ENCODE measurements around the gene BGLAP. TPM values are rescaled to one million over a fixed set of nuclear protein-coding genes. Genes with fewer than 3 reads are reported as not detected.

Gene BGLAP
- polyA plus RNA-seq, 1 donor (not counting 4 experiments of a cell fraction or from before 2014, with no cell fraction given): 0.12 TPM

GRCh38 chr1:156233426-156234127 is 8.4 kb upstream of the BGLAP start:
- Histone ChIP-seq H3K27me3 (ENCODE audit: control insufficient read depth, extremely low read depth, insufficient read depth, low read length) (no peaks in the 10 kb centered on the region), H2AFZ (ENCODE audit: control insufficient read depth, low read length) (no peak overlapping the region), H3K4me1 (ENCODE audit: control insufficient read depth, extremely low read depth, insufficient read depth, low read length) (peaks cover 14% of the 10 kb centered on the region), H3K36me3 (ENCODE audit: control insufficient read depth in 2 of 2, extremely low read depth in 1 of 2, insufficient read depth in 2 of 2, low read length in 2 of 2) (peaks cover 3 to 11% of the 10 kb centered on the region in 2 experiments), H3K9me1 (ENCODE audit: control insufficient read depth, extremely low read depth, insufficient read depth, low read length) (no peaks in the 10 kb centered on the region), H3K9me3 (ENCODE audit: control insufficient read depth, low read depth, low read length) (no peaks in the 10 kb centered on the region), H3K4me3 (ENCODE audit: control insufficient read depth in 2 of 3, extremely low read depth in 1 of 3, insufficient read depth in 2 of 3, low read depth in 1 of 3, low read length in 3 of 3) (no peak overlapping the region), H3K79me2 (ENCODE audit: control insufficient read depth, insufficient read depth, low read length) (no peaks in the 10 kb centered on the region), H3K9ac (ENCODE audit: control insufficient read depth, extremely low read depth, insufficient read depth, low read length) (no peak overlapping the region), H3K4me2 (ENCODE audit: control insufficient read depth, extremely low read depth, insufficient read depth, low read depth, low read length) (peak overlapping the region; percentile 22), H3K27ac (ENCODE audit: control insufficient read depth, insufficient read depth, low read length) (no peak overlapping the region), H4K20me1 (ENCODE audit: control insufficient read depth, extremely low read depth, insufficient read depth, low read length) (no peaks in the 10 kb centered on the region)
- TF ChIP-seq CTCF (optimal IDR thresholded peaks at IDR 0.05 in 1 of 3, IDR thresholded peaks at IDR 0.05 in 1 of 3, conservative IDR thresholded peaks at IDR 0.05 in 1 of 3; ENCODE audit: extremely low read depth in 1 of 3, insufficient read depth in 2 of 3, low read length in 3 of 3): no peak
- TF ChIP-seq EZH2 (IDR thresholded peaks at IDR 0.05; ENCODE audit: low read length): no peak
- FAIRE-seq (peak; percentile 13), DNase-seq (ENCODE audit: low read depth, low spot score) (no peak)
- dilution Hi-C loops (cut with MboI; ENCODE audit: extremely low pct_ligation_motif_present, low sequenced_read_pairs): no loop called here

- dilution Hi-C loops (cut with MboI; ENCODE audit: extremely low pct_ligation_motif_present, low sequenced_read_pairs): no loop called here
Measured at GRCh38 chr1:156236164-156236563, 5.8 kb upstream of the BGLAP start.

More at GRCh38 chr1:156236164-156236563, 5.8 kb upstream of the BGLAP start:
- H3K4me3 ChIP-seq (ENCODE audit: control insufficient read depth in 2 of 3, extremely low read depth in 1 of 3, insufficient read depth in 2 of 3, low read depth in 1 of 3, low read length in 3 of 3): no peak overlapping the region
- peaks cover 17% of the 10 kb centered on the region for H3K4me1 ChIP-seq (ENCODE audit: control insufficient read depth, extremely low read depth, insufficient read depth, low read length)
- no peak overlapping the region for H3K4me2 ChIP-seq (ENCODE audit: control insufficient read depth, extremely low read depth, insufficient read depth, low read depth, low read length)
- H2AFZ ChIP-seq (ENCODE audit: control insufficient read depth, low read length): no peak overlapping the region
- no peak overlapping the region for H3K9ac ChIP-seq (ENCODE audit: control insufficient read depth, extremely low read depth, insufficient read depth, low read length)
- no peaks in the 10 kb centered on the region for H4K20me1 ChIP-seq (ENCODE audit: control insufficient read depth, extremely low read depth, insufficient read depth, low read length)
- FAIRE-seq (no peak), DNase-seq (ENCODE audit: low read depth, low spot score) (no peak)
- no peaks in the 10 kb centered on the region for H3K9me3 ChIP-seq (ENCODE audit: control insufficient read depth, low read depth, low read length)
- peaks cover 4 to 11% of the 10 kb centered on the region in 2 experiments for H3K36me3 ChIP-seq (ENCODE audit: control insufficient read depth in 2 of 2, extremely low read depth in 1 of 2, insufficient read depth in 2 of 2, low read length in 2 of 2)
- H3K27me3 ChIP-seq (ENCODE audit: control insufficient read depth, extremely low read depth, insufficient read depth, low read length): no peaks in the 10 kb centered on the region
- no peak for TF ChIP-seq CTCF (optimal IDR thresholded peaks at IDR 0.05 in 1 of 3, IDR thresholded peaks at IDR 0.05 in 1 of 3, conservative IDR thresholded peaks at IDR 0.05 in 1 of 3; ENCODE audit: extremely low read depth in 1 of 3, insufficient read depth in 2 of 3, low read length in 3 of 3)
- no peak for TF ChIP-seq EZH2 (IDR thresholded peaks at IDR 0.05; ENCODE audit: low read length)
- no peaks in the 10 kb centered on the region for H3K9me1 ChIP-seq (ENCODE audit: control insufficient read depth, extremely low read depth, insufficient read depth, low read length)
- H3K27ac ChIP-seq (ENCODE audit: control insufficient read depth, insufficient read depth, low read length): no peak overlapping the region
- H3K79me2 ChIP-seq (ENCODE audit: control insufficient read depth, insufficient read depth, low read length): no peaks in the 10 kb centered on the region

Data from keratinocyte (primary cell).